Smooth muscle cell (in vitro differentiated cells): Measurements from ENCODE around the gene RAVER1. TPM values are rescaled to one million over a fixed set of nuclear protein-coding genes. Genes with fewer than 3 reads are reported as not detected.

ENCODE experiments used
- DNase-seq: peaks from one replicate; lab custom pipeline; 2025; ENCODE audit not compliant: unreplicated experiment; lab: John Stamatoyannopoulos, UW
- H2AFZ ChIP-seq: fragments of 200-600 bp; sonication (generic); 2 replicates; pipeline ENCODE4 v1.6.0; 2016; ENCODE audit warnings: antibody characterized with exemption, low read depth, mild to moderate bottlenecking
- H3F3A ChIP-seq: fragments of 200-600 bp; sonication (generic); 2 replicates; pipeline ENCODE4 v1.6.0; 2017; ENCODE audit warnings: antibody characterized with exemption, low read depth
- H3K27ac ChIP-seq: fragments of 200-600 bp; sonication (generic); 2 replicates; pipeline ENCODE4 v1.5.1; 2016; ENCODE audit warnings: low read depth, mild to moderate bottlenecking
- H3K27me3 ChIP-seq: fragments of 200-600 bp; sonication (generic); 2 replicates; pipeline ENCODE4 v1.6.1; 2016; ENCODE audit warnings: low read depth, mild to moderate bottlenecking
- H3K36me3 ChIP-seq: fragments of 200-600 bp; sonication (generic); 2 replicates; pipeline ENCODE4 v1.5.1; 2016; ENCODE audit warnings: low read depth
- H3K4me1 ChIP-seq: fragments of 200-600 bp; sonication (generic); 2 replicates; pipeline ENCODE4 v1.5.1; 2016; ENCODE audit warnings: low read depth
- H3K4me2 ChIP-seq: fragments of 200-600 bp; sonication (generic); 2 replicates; pipeline ENCODE4 v1.6.0; 2016; ENCODE audit warnings: mild to moderate bottlenecking
- H3K4me3 ChIP-seq: fragments of 200-600 bp; sonication (generic); 2 replicates; pipeline ENCODE4 v1.5.1; 2016; ENCODE audit warnings: mild to moderate bottlenecking
- H3K79me2 ChIP-seq: fragments of 200-600 bp; sonication (generic); 2 replicates; pipeline ENCODE4 v1.6.0; 2016; ENCODE audit warnings: low read depth, mild to moderate bottlenecking
- H3K9ac ChIP-seq: fragments of 200-600 bp; sonication (generic); 2 replicates; pipeline ENCODE4 v1.6.0; 2016; ENCODE audit warnings: low read depth
- H3K9me3 ChIP-seq: fragments of 200-600 bp; sonication (generic); replicated peaks from 2 replicates; pipeline ENCODE4 v1.5.1; 2016; ENCODE audit warnings: low read depth
- H4K20me1 ChIP-seq: fragments of 200-600 bp; sonication (generic); 2 replicates; pipeline ENCODE4 v1.6.0; 2016; ENCODE audit warnings: low read depth
- CTCF ChIP-seq: fragments of 200-600 bp; sonication (generic); IDR thresholded peaks from 2 replicates; pipeline ENCODE4 v1.5.1; 2017; ENCODE audit warnings: borderline replicate concordance, mild to moderate bottlenecking, antibody characterized with exemption; ENCODE audit not compliant: insufficient read depth, poor library complexity, severe bottlenecking
- WGBS: methylation state at CpG from one replicate; pipeline ENCODE4 v1.1.7; 2016; ENCODE audit warnings: low lambda C conversion rate; 5-methylcytosine and 5-hydroxymethylcytosine counted together
- polyA plus RNA-seq: library from polyadenylated mRNA; unstranded; fragments of >200 nt; fragmentation: Nextera tagmentation; extraction: Ambion mirVana; gene quantifications from 2 replicates; pipeline ENCODE4 v1.2.1, GENCODE V29; 2016
- total RNA-seq: library from RNA; depleted of rRNA; stranded (reverse); fragments of >200 nt; gene quantifications from 2 replicates; pipeline ENCODE4 v1.2.3, GENCODE V29; 2014

Gene RAVER1
- total and polyA plus RNA-seq, 2 experiments from 2014 or later = 18.3 to 43.0 TPM

DNA sequence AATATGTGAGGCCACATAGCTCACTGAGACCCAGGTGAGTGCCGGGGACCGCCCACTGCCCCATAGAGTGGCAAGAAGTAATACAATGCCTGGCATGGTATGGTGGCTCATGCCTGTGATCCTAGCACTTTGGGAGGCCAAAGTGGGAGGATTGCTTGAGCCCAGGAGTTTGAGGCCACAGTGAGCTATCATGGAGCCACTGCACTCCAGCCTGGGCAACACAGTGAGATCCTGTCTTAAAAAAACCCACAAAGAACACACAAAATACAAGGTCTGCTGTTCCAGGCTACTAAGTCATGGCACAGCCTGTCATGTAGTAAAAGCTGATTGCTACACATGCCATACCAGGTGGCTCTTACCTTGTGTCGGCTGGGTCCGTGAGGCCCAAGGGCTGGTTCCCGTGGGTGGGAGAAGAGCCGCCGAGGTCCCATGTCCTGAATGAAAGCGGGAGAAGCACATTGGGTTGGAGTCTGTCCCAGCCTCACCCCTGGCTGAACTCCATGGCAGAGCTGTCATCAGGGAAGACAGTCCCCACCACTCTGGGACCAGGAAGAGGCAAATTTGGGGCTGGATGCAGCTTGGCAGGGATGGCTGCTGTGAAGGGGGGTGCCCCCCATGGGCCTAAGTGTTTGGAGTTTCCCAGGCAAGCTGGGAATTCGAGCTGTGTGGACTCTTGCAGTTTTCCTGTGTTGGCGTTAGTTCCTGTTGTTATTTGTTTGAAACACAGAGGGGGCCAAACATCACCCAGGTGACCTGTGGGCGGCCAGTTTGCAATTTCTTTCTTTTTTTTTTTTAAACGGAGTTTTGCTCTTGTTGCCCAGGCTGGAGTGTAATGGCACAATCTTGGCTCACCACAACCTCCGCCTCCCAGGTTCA lies 14.3 kb downstream of the RAVER1 start:
- H4K20me1 ChIP-seq = no peaks in the 10 kb centered on the region
- no peak overlapping the region for H3K9ac ChIP-seq
- no peaks in the 10 kb centered on the region for H3K36me3 ChIP-seq
- H3K9me3 ChIP-seq = no peaks in the 10 kb centered on the region
- 96% methylated on average over 13 of the region's 13 CpGs for WGBS
- H3K4me3 ChIP-seq = no peak overlapping the region
- H3F3A ChIP-seq = peaks cover 7% of the 10 kb centered on the region
- no peak overlapping the region for H3K4me2 ChIP-seq
- H3K27ac ChIP-seq = no peak overlapping the region
- H3K79me2 ChIP-seq = no peaks in the 10 kb centered on the region
- H3K4me1 ChIP-seq = peaks cover 10% of the 10 kb centered on the region
- no peaks in the 10 kb centered on the region for H3K27me3 ChIP-seq
- no peak overlapping the region for H2AFZ ChIP-seq
- TF ChIP-seq CTCF = no peak
- no peak for DNase-seq

DNA sequence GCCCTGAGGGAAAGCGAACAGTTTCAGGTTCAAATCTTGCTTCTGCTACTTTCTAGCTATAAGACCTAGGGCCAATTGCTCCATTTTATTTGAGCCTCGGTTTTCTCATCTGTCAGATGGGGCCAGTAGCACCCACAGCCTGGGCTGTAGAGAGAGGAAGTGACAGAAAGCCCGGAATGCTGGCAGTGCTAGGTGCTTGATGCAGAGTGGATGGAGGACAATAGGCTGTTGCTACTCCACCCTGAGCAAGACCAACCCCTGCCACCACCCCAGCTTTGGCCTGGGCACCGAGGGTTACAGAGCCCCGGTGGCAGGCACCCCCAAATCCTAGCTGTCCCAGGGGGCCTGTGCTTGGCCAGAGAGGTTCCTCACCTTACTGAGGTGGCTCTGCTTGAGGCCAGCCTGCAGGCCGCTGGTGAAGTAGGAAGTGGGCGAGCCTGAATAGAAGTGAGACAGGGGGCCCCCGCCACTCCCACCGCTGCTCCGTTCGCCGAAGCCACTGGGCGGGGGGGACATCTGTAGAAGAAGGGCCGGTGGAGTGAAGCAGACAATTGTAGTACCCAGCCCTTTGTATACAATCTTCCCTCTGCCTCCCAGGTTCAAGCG lies 15.4 kb downstream of the RAVER1 start:
- Histone ChIP-seq H3F3A (peaks cover 7% of the 10 kb centered on the region), H3K4me3 (no peak overlapping the region), H3K4me1 (peaks cover 10% of the 10 kb centered on the region), H3K9ac (no peak overlapping the region), H4K20me1 (no peaks in the 10 kb centered on the region), H3K36me3 (no peaks in the 10 kb centered on the region), H3K4me2 (no peak overlapping the region), H3K9me3 (no peaks in the 10 kb centered on the region), H2AFZ (no peak overlapping the region), H3K27ac (no peak overlapping the region), H3K79me2 (no peaks in the 10 kb centered on the region), H3K27me3 (no peaks in the 10 kb centered on the region)
- 96% methylated on average over 15 of the region's 15 CpGs for WGBS
- no peak for DNase-seq
- TF ChIP-seq CTCF = no peak

DNA sequence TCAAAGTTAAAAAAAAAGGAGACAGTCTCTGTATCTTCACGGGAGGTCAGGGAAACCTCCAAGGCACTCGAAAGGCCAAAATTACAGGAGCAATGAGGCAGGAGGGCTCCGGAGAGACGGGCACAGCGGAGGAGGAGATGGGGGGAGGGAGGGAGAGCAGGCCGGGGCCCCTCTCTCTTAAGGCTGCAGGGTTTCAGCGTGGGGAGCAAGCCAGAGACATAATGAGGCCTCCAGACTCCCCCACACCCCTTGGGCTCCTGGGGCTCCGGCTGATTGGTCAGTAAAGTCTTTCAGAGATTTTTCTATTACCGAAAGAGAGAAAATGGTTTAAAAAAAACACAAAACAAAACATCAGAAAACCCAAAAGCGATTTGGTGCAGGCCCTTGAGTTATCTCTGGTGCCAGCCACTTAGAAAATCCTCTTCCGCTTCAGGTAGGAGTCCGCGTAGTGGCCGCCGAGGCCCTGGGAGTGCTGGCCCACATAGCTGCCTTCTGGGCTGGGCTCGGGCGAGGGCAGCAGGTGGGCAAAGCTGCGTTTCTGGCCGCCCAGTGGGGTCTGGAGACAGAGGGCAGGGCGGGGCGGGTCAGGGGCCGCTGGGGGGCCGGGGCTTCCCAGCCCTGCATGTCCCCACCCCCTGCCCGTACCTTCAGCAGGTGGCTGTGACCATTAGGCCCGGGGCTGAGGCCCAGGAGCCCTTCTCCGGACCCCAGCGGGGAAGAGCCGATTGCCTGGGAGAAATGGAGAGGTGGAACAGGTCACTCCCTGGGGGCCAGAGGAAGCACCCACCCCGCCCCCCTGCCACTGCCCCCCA lies 16.1 kb downstream of the RAVER1 start:
- no peak overlapping the region for H3K9ac ChIP-seq
- H3K9me3 ChIP-seq = no peaks in the 10 kb centered on the region
- H3K4me2 ChIP-seq = no peak overlapping the region
- H2AFZ ChIP-seq = no peak overlapping the region
- no peak overlapping the region for H3K27ac ChIP-seq
- H3K4me1 ChIP-seq = peaks cover 10% of the 10 kb centered on the region
- no peak overlapping the region for H3K4me3 ChIP-seq
- H3F3A ChIP-seq = peaks cover 7% of the 10 kb centered on the region
- 97% methylated on average over 20 of the region's 29 CpGs for WGBS
- H3K79me2 ChIP-seq = no peaks in the 10 kb centered on the region
- no peaks in the 10 kb centered on the region for H3K27me3 ChIP-seq
- no peaks in the 10 kb centered on the region for H3K36me3 ChIP-seq
- TF ChIP-seq CTCF = no peak
- DNase-seq = no peak
- no peaks in the 10 kb centered on the region for H4K20me1 ChIP-seq
